Measurements from ENCODE around the gene CUX1.
"Not testable (repeated sequence)": the region's sequence is repeated elsewhere in the genome, so short reads cannot be mapped to it uniquely, and the experiment has no call there.

Gene CUX1

GRCh38 chr7:102021841-102022618 lies 204.6 kb downstream of the CUX1 start:
- TF ChIP-seq, protein P1, sequence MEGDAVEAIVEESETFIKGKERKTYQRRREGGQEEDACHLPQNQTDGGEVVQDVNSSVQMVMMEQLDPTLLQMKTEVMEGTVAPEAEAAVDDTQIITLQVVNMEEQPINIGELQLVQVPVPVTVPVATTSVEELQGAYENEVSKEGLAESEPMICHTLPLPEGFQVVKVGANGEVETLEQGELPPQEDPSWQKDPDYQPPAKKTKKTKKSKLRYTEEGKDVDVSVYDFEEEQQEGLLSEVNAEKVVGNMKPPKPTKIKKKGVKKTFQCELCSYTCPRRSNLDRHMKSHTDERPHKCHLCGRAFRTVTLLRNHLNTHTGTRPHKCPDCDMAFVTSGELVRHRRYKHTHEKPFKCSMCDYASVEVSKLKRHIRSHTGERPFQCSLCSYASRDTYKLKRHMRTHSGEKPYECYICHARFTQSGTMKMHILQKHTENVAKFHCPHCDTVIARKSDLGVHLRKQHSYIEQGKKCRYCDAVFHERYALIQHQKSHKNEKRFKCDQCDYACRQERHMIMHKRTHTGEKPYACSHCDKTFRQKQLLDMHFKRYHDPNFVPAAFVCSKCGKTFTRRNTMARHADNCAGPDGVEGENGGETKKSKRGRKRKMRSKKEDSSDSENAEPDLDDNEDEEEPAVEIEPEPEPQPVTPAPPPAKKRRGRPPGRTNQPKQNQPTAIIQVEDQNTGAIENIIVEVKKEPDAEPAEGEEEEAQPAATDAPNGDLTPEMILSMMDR (IDR thresholded peaks at IDR 0.05; ENCODE audit: borderline replicate concordance, insufficient read depth, low read depth, low read length) = no peak
- no peak overlapping the region for H3K4me3 ChIP-seq (ENCODE audit: low read depth, low read length)

GRCh38 chr7:102024005-102024768 lies 206.8 kb downstream of the CUX1 start:
- TF ChIP-seq, protein P1 (IDR thresholded peaks at IDR 0.05; ENCODE audit: borderline replicate concordance, insufficient read depth, low read depth, low read length) = no peak
- H3K4me3 ChIP-seq (ENCODE audit: low read depth, low read length) = no peak overlapping the region

DNA sequence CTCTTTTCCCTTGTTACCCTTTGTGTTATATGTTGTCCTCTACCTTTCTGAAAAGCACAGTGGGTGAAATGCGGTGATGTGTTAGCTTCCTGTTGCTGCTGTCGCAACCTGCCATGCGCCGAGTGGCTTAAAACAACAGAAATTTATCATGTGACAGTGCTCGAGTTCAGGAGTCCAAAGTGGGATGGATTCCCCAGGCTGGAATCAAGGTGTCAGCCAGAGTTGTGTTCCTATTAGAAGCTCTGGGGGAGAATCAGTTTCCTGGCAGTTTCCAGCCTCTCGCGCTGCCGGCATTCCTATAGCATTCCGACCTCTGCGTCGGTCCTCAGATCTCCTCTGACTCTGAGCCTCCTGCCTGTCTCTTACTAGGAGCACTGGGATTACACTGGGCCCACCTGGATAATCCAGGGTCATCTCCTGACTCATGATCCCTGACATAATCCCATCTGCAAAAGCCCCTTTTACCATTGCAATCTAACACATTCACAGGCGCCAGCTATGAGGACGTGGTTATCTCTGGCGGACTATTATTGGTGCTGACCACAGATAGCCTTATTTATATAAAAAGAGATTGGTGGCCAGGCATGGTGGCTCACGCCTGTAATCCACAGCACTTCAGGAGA lies 207.5 kb downstream of the CUX1 start:
- TF ChIP-seq, protein P1 (IDR thresholded peaks at IDR 0.05; ENCODE audit: borderline replicate concordance, insufficient read depth, low read depth, low read length) = no peak
- no peak overlapping the region for H3K4me3 ChIP-seq (ENCODE audit: low read depth, low read length)

GRCh38 chr7:102025777-102026176 lies 208.4 kb downstream of the CUX1 start:
- H3K4me3 ChIP-seq (ENCODE audit: low read depth, low read length) = not testable (repeated sequence)

DNA sequence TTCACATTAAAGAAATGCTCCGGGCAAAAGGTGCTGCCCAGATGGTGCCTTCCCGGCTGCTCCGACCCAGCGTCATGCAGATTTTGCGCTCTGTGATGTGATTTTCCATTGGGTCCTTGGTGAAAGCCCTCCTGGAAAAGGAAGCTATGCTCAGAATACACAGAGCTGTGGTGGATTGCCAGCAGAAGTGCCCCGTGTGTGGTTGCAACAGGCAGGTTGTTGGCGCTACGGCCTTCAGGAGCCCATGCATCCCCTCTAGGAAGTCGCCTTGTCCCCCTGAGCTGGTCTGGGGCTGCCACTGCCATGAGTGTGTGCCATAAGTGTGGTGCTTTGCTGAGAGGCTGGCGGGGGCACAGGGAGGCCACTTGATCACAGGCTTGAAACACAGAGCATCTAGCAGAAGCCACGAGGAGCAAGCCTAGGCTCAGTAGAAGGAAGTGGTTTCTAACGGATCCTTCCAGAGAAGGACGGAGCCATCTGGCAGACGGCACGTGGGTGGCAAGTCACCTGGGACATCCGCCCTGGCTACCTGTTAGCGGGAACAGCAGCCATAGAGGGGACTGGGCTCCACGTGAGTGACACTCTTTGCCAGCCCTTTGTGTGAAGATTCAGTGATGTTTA lies 210.9 kb downstream of the CUX1 start:
- H3K4me3 ChIP-seq (ENCODE audit: low read depth, low read length) = no peak overlapping the region
- TF ChIP-seq, protein P1 (IDR thresholded peaks at IDR 0.05; ENCODE audit: borderline replicate concordance, insufficient read depth, low read depth, low read length) = no peak

GRCh38 chr7:102029616-102030015 lies 212.2 kb downstream of the CUX1 start:
- H3K4me3 ChIP-seq (ENCODE audit: low read depth, low read length) = no peak overlapping the region
- TF ChIP-seq, protein P1 (IDR thresholded peaks at IDR 0.05; ENCODE audit: borderline replicate concordance, insufficient read depth, low read depth, low read length) = no peak

DNA sequence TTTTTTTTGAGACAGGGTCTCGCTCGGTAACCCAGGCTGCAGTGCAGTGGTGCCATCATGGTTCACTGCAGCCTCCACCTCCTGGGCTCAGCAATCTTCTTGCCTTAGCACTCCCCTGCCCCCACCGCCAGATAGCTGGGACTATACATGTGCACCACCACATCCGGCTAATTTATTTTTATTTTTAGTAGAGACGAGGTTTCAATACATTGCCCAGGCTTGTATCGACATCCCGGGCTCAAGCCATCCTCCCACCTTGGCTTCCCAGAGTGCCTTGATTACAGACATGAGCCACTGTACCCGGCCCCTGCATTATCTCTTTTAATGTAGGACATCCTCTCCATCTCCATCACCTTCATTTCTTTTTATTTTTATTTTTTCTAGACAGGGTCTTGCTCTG lies 213.3 kb downstream of the CUX1 start:
- no peak overlapping the region for H3K4me3 ChIP-seq (ENCODE audit: low read depth, low read length)
- TF ChIP-seq, protein P1 (IDR thresholded peaks at IDR 0.05; ENCODE audit: borderline replicate concordance, insufficient read depth, low read depth, low read length) = no peak
